Endothelial cell of umbilical vein (primary cell): ENCODE data around the gene HAUS3. TPM values are rescaled to one million over a fixed set of nuclear protein-coding genes. Genes with fewer than 3 reads are reported as not detected.

Experiments
- BruUV-seq: library from RNA; stranded (reverse); fragments of 400-500 nt; replicated peaks from 2 replicates; lab custom pipeline; 2021; lab: Mats Ljungman, UMichigan
- CTCF ChIA-PET: fragments of 300-600, 350-600 bp; sonication (Branson Sonifier 250); formaldehyde crosslinking; loops from one replicate; lab custom pipeline; 2021; ENCODE audit warnings: antibody characterized with exemption, inconsistent platforms; lab: Charles Lee
- POLR2A ChIA-PET: fragments of 300-600, 350-600 bp; sonication (Branson Sonifier 250); formaldehyde crosslinking; loops from one replicate; lab custom pipeline; 2021; ENCODE audit warnings: antibody characterized with exemption, inconsistent platforms; lab: Charles Lee
- DNase-seq: peaks from one replicate; pipeline ENCODE4 v3.0.0-alpha.2; 2011; ENCODE audit warnings: low read depth, low spot score
- FAIRE-seq: peaks from 2 replicates; lab custom pipeline; 2011; peaks lifted over from hg19 to GRCh38; lab: Jason Lieb, UNC
- H2AFZ ChIP-seq: 2 replicates; pipeline ENCODE4 v1.6.0; 2012; ENCODE audit warnings: low read depth, low read length, control low read depth, inconsistent platforms
- H3K27ac ChIP-seq: 2 replicates; pipeline ENCODE4 v1.5.1; 2011; ENCODE audit warnings: low read depth, mild to moderate bottlenecking, control low read depth, low read length, moderate library complexity; ENCODE audit not compliant: insufficient read depth
- H3K27me3 ChIP-seq, 2 experiments: 2 replicates each; pipeline versions ENCODE4 v1.6.0 to v1.6.1; 2011; ENCODE audit warnings: low read length in 2 of 2, mixed read lengths in 1 of 2; ENCODE audit not compliant: control insufficient read depth in 2 of 2, insufficient read depth in 2 of 2
- H3K36me3 ChIP-seq, 2 experiments: 2 replicates in 1 of 2; 3 replicates in 1 of 2; pipeline ENCODE4 v1.5.1; 2011; ENCODE audit warnings: low read length in 2 of 2, mild to moderate bottlenecking in 1 of 2, moderate library complexity in 1 of 2; ENCODE audit not compliant: control insufficient read depth in 2 of 2, insufficient read depth in 2 of 2; ENCODE audit errors: extremely low read depth in 1 of 2
- H3K4me1 ChIP-seq: 3 replicates; pipeline ENCODE4 v1.5.1; 2011; ENCODE audit warnings: mild to moderate bottlenecking, low read length; ENCODE audit not compliant: control insufficient read depth, insufficient read depth; ENCODE audit errors: extremely low read depth
- H3K4me2 ChIP-seq: 2 replicates; pipeline ENCODE4 v1.6.1; 2011; ENCODE audit warnings: low read length, control low read depth, mixed read lengths; ENCODE audit not compliant: insufficient read depth
- H3K4me3 ChIP-seq, 3 experiments: fragments of 200-600 bp in 1 of 3; sonication (generic), shearing (Covaris generic) in 1 of 3; replicated peaks in 1 of 3; 2 replicates each; pipeline ENCODE4 v1.5.1; 2011 to 2016; ENCODE audit warnings: control low read depth in 3 of 3, low read length in 3 of 3, mild to moderate bottlenecking in 2 of 3, inconsistent platforms in 1 of 3, low read depth in 1 of 3, moderate library complexity in 1 of 3; ENCODE audit not compliant: insufficient read depth in 1 of 3
- H3K79me2 ChIP-seq: 2 replicates; pipeline ENCODE4 v1.6.0; 2012; ENCODE audit warnings: low read length, inconsistent platforms; ENCODE audit not compliant: control insufficient read depth, insufficient read depth
- H3K9ac ChIP-seq: replicated peaks from 2 replicates; pipeline ENCODE3; 2011; ENCODE audit warnings: low read length, control low read depth; ENCODE audit not compliant: insufficient read depth; ENCODE audit errors: extremely low read depth
- H3K9me1 ChIP-seq: replicated peaks from 3 replicates; pipeline ENCODE4 v1.6.0; 2011; ENCODE audit warnings: mild to moderate bottlenecking, low read length; ENCODE audit not compliant: control insufficient read depth, insufficient read depth; ENCODE audit errors: extremely low read depth
- H3K9me3 ChIP-seq: replicated peaks from 2 replicates; pipeline ENCODE4 v1.5.1; 2012; ENCODE audit warnings: low read length, inconsistent platforms; ENCODE audit not compliant: control insufficient read depth, insufficient read depth
- H4K20me1 ChIP-seq: replicated peaks from 2 replicates; pipeline ENCODE3; 2011; ENCODE audit warnings: mild to moderate bottlenecking, low read length; ENCODE audit not compliant: control insufficient read depth, insufficient read depth; ENCODE audit errors: extremely low read depth
- EZH2 ChIP-seq: IDR thresholded peaks from 2 replicates; pipeline ENCODE4 v1.6.1; 2012; ENCODE audit warnings: borderline replicate concordance, low read depth, mild to moderate bottlenecking, moderate library complexity, low read length, inconsistent platforms; ENCODE audit not compliant: severe bottlenecking
- FOS ChIP-seq: IDR thresholded peaks from 2 replicates; pipeline ENCODE4 v1.6.1; 2011; ENCODE audit warnings: mild to moderate bottlenecking, low read length, moderate library complexity, borderline replicate concordance; ENCODE audit not compliant: insufficient read depth
- GATA2 ChIP-seq: IDR thresholded peaks from 2 replicates; pipeline ENCODE4 v1.7.0; 2011; ENCODE audit warnings: low read depth, mild to moderate bottlenecking, moderate library complexity, mixed read lengths, low read length; ENCODE audit not compliant: insufficient read length, insufficient read depth
- JUN ChIP-seq: IDR thresholded peaks from 2 replicates; pipeline ENCODE4 v1.6.1; 2011; ENCODE audit warnings: borderline replicate concordance, low read depth; ENCODE audit not compliant: insufficient read length, insufficient read depth
- MYC ChIP-seq: IDR thresholded peaks from one replicate; pipeline ENCODE4 v1.6.1; 2011; ENCODE audit warnings: mild to moderate bottlenecking, low read depth, low read length
- POLR2A ChIP-seq: IDR thresholded peaks from 2 replicates; pipeline ENCODE4 v1.6.1; 2012; ENCODE audit warnings: low read depth, mild to moderate bottlenecking, control low read depth, low read length
- POLR2AphosphoS5 ChIP-seq: IDR thresholded peaks from 2 replicates; pipeline ENCODE4 v1.6.1; 2012; ENCODE audit warnings: low read depth, mild to moderate bottlenecking, control low read depth, low read length, moderate library complexity; ENCODE audit not compliant: insufficient read depth
- dilution Hi-C: fragments of 300-500 bp; cut with MboI; formaldehyde crosslinking; loops from one replicate; pipeline ENCODE4 v1.15.0; 2019; ENCODE audit warnings: low sequenced_read_pairs; ENCODE audit not compliant: extremely low pct_ligation_motif_present
- intact Hi-C: fragments of 100-400 bp; cut with micrococcal nuclease; formaldehyde crosslinking; loops from one replicate; pipeline ENCODE4 v1.10.0; 2022
- polyA plus RNA-seq, 4 experiments: library from polyadenylated mRNA; depleted of rRNA in 3 of 4; stranded (reverse) in 3 of 4; unstranded in 1 of 4; fragments of >200 nt; gene quantifications; 2 replicates each; pipeline versions ENCODE4 v1.2.1 to v1.2.3, GENCODE V29; 2011 to 2012; ENCODE audit warnings: missing spikeins in 1 of 4
- total RNA-seq: library from RNA; stranded (reverse); gene quantifications from 2 replicates; pipeline ENCODE4 v1.2.3, GENCODE V29; 2021
- TF ChIP-seq, protein P1 (sequence below): IDR thresholded peaks from 2 replicates; pipeline ENCODE4 v1.6.1; 2011; ENCODE audit not compliant: insufficient read depth, insufficient read length
- TF ChIP-seq, protein P2 (sequence below), 2 donors: IDR thresholded peaks; 1 replicate in 1 of 2; 2 replicates in 1 of 2; pipeline ENCODE4 v1.5.1; 2011; ENCODE audit warnings: low read length in 2 of 2, mild to moderate bottlenecking in 2 of 2, moderate library complexity in 2 of 2, control low read depth in 1 of 2, inconsistent platforms in 1 of 2, low read depth in 1 of 2; ENCODE audit not compliant: insufficient read depth in 1 of 2; ENCODE audit errors: extremely low read depth in 1 of 2

HAUS3 gene
- total and polyA plus RNA-seq, 2 donors (not counting 3 experiments of a cell fraction or from before 2014, with no cell fraction given) = 4.4 to 15.9 TPM

DNA sequence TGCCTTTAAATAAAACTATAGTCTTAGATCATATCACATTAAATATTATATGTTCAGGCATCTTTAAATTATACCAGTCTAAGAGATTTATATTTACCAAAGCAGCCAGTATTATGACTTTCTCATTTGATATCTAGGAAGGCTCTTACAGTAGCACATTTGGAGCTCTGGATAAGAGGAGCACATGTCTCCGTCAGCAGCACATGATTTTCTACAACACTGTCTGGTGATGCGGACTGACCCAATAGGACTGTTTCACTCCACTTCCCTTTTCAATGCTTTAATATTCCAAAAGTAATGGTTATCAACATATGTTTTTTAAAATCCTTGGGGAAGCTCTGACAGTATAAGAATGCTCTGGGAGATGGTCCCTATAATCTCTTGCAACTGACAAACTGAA lies 61.5 kb downstream of the HAUS3 start:
- H3K27ac ChIP-seq = no peak overlapping the region
- intact Hi-C loops (no loop called here), dilution Hi-C loops (no loop called here)
- H3K36me3 ChIP-seq = no peaks in the 10 kb centered on the region
- H3K9ac ChIP-seq = no peak overlapping the region
- no peak overlapping the region for H3K4me2 ChIP-seq
- no peak overlapping the region for H3K4me3 ChIP-seq
- FAIRE-seq = no peak
- H2AFZ ChIP-seq = no peak overlapping the region
- H3K27me3 ChIP-seq = no peaks in the 10 kb centered on the region
- H3K9me1 ChIP-seq = no peaks in the 10 kb centered on the region
- H3K79me2 ChIP-seq = no peaks in the 10 kb centered on the region
- no peak for DNase-seq
- CTCF ChIA-PET = interaction anchor here (1.2 kb wide), 1 partner anchor 9 kb away, joined by 8 read pairs; no protein-coding TSS in a partner anchor
- POLR2A ChIA-PET = no interaction called here
- no peaks in the 10 kb centered on the region for H3K4me1 ChIP-seq
- TF ChIP-seq, protein P1, sequence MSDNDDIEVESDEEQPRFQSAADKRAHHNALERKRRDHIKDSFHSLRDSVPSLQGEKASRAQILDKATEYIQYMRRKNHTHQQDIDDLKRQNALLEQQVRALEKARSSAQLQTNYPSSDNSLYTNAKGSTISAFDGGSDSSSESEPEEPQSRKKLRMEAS = no peak
- H4K20me1 ChIP-seq = no peaks in the 10 kb centered on the region
- H3K9me3 ChIP-seq = no peaks in the 10 kb centered on the region
- no TSS peak for BruUV-seq

DNA sequence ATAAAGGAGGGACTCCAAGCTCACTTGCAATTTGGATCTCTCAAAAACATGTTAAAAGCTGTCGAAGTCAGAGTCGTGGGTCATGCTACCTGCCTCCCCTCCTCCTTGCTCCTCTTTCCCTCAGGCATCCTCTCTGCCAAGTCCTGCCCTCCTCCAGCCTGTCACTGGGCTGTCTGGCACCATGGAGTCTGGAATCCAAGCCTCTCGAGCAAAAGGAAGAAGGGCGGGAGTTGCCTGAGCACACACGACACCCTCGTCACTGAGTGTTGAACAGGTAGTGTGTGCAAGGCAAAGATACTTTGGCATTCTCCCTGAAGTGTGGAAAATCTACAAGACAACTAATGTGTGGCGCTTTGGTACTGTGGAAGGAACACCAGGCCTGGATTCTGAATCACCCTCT lies 62.2 kb downstream of the HAUS3 start:
- FAIRE-seq (no peak), DNase-seq (no peak)
- no peaks in the 10 kb centered on the region for H3K9me3 ChIP-seq
- no peak overlapping the region for H3K4me3 ChIP-seq
- H2AFZ ChIP-seq = no peak overlapping the region
- no peaks in the 10 kb centered on the region for H4K20me1 ChIP-seq
- BruUV-seq = no TSS peak
- ChIA-PET POLR2A (no interaction called here), CTCF (no interaction called here)
- H3K9me1 ChIP-seq = no peaks in the 10 kb centered on the region
- H3K36me3 ChIP-seq = no peaks in the 10 kb centered on the region
- TF ChIP-seq POLR2A (no peak), JUN (no peak), FOS (no peak), POLR2AphosphoS5 (no peak), MYC (no peak), GATA2 (no peak), EZH2 (no peak)
- TF ChIP-seq, protein P2, sequence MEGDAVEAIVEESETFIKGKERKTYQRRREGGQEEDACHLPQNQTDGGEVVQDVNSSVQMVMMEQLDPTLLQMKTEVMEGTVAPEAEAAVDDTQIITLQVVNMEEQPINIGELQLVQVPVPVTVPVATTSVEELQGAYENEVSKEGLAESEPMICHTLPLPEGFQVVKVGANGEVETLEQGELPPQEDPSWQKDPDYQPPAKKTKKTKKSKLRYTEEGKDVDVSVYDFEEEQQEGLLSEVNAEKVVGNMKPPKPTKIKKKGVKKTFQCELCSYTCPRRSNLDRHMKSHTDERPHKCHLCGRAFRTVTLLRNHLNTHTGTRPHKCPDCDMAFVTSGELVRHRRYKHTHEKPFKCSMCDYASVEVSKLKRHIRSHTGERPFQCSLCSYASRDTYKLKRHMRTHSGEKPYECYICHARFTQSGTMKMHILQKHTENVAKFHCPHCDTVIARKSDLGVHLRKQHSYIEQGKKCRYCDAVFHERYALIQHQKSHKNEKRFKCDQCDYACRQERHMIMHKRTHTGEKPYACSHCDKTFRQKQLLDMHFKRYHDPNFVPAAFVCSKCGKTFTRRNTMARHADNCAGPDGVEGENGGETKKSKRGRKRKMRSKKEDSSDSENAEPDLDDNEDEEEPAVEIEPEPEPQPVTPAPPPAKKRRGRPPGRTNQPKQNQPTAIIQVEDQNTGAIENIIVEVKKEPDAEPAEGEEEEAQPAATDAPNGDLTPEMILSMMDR (IDR thresholded peaks at IDR 0.05; ENCODE audit: extremely low read depth in 1 of 2, insufficient read depth in 1 of 2, low read depth in 1 of 2, low read length in 2 of 2) = no peak
- TF ChIP-seq, protein P1 = no peak
- no peak overlapping the region for H3K9ac ChIP-seq
- no peaks in the 10 kb centered on the region for H3K4me1 ChIP-seq
- no peak overlapping the region for H3K27ac ChIP-seq
- H3K27me3 ChIP-seq = no peaks in the 10 kb centered on the region
- H3K79me2 ChIP-seq = no peaks in the 10 kb centered on the region
- dilution Hi-C loops (no loop called here), intact Hi-C loops (no loop called here)
- no peak overlapping the region for H3K4me2 ChIP-seq
